Activated CD4-positive, CD25-positive, alpha-beta regulatory T cell (primary cell): ENCODE data around the gene TK2.
"Not testable (repeated sequence)": the region's sequence is repeated elsewhere in the genome, so short reads cannot be mapped to it uniquely, and the experiment has no call there.

Source experiments
- DNase-seq, 4 experiments: peaks; one replicate each; lab custom pipeline; 2025; lab: John Stamatoyannopoulos, UW

TK2 gene

GRCh38 chr16:66549284-66550131 lies at the start of gene TK2:
TK2 (minus strand) TSS chr16:66550122; CDS start chr16:66550061, 61 bp downstream.
- peak in 3 of 4 experiments; percentile 14 to 39 (median 29) for DNase-seq

GRCh38 chr16:66598111-66598510 lies 48.2 kb upstream of the TK2 start:
- no peak for DNase-seq

GRCh38 chr16:66596986-66597848 lies 47.3 kb upstream of the TK2 start:
- DNase-seq = no peak

GRCh38 chr16:66596559-66596958 lies 46.6 kb upstream of the TK2 start:
- not testable (repeated sequence) for DNase-seq

GRCh38 chr16:66594739-66595138 lies 44.8 kb upstream of the TK2 start:
- no peak for DNase-seq

- DNase-seq = no peak
Observed at GRCh38 chr16:66592814-66593213, 42.9 kb upstream of the TK2 start.

- no peak for DNase-seq
Observed at GRCh38 chr16:66592241-66592640, 42.3 kb upstream of the TK2 start.

GRCh38 chr16:66591018-66591417 lies 41.1 kb upstream of the TK2 start:
- no peak for DNase-seq

GRCh38 chr16:66590322-66590721 lies 40.4 kb upstream of the TK2 start:
- no peak for DNase-seq

GRCh38 chr16:66588981-66589713 lies 39.2 kb upstream of the TK2 start:
- peak in 2 of 4 experiments; percentile 30 to 45 for DNase-seq

GRCh38 chr16:66587881-66588600 lies 38.1 kb upstream of the TK2 start:
- no peak for DNase-seq

- no peak for DNase-seq
Observed at GRCh38 chr16:66585481-66586239, 35.7 kb upstream of the TK2 start.

- DNase-seq = no peak
Observed at GRCh38 chr16:66581246-66581952, 31.5 kb upstream of the TK2 start.

- DNase-seq = no peak
Observed at GRCh38 chr16:66580605-66581209, 30.8 kb upstream of the TK2 start.

- no peak for DNase-seq
Observed at GRCh38 chr16:66578651-66579531, 29.0 kb upstream of the TK2 start, which contains the start of gene CMTM2. CMTM2 (plus strand) TSS chr16:66579463; CDS start chr16:66579608, 145 bp downstream.

- DNase-seq = no peak
Observed at GRCh38 chr16:66576296-66576695, 26.4 kb upstream of the TK2 start.

- no peak for DNase-seq
Observed at GRCh38 chr16:66575060-66575459, 25.1 kb upstream of the TK2 start.

- DNase-seq = no peak
Observed at GRCh38 chr16:66574531-66574930, 24.6 kb upstream of the TK2 start.

- DNase-seq = no peak
Observed at GRCh38 chr16:66574081-66574480, 24.2 kb upstream of the TK2 start.
